ENCODE data around the gene MGME1.

MGME1 gene

DNA sequence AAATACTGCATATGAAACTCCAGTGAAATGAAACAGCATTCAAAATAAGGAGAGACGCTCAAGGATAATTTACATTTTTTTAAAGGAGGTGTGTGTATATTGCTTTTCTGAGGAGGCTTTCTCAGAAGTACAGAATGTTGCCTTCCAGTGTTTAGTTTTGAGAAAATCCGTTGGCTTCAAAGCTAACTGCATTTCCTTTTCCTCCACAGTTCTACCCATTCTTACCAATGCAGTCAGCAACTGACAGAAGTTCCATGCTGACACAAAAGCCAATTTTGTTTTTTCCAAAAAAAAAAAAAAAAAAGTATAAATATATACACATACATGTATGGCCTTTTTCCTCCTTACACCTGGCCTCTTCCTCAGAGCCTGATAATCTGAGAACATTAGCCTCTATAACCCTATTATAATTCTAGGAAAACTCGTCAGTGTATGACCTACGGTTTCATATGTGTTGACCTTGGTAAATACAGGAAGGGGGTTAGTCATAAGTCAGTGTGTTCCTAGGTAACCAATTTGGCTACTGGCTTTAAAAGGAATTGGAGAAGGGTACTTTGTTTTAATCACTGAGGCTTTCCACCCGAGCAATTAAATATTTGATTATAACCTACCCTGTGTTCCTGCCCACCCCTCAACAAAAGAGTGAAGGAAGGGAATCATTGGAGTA lies 24.2 kb downstream of the MGME1 start:
- no peak for DNase-seq (ENCODE audit: low read depth in 2 of 2)

DNA sequence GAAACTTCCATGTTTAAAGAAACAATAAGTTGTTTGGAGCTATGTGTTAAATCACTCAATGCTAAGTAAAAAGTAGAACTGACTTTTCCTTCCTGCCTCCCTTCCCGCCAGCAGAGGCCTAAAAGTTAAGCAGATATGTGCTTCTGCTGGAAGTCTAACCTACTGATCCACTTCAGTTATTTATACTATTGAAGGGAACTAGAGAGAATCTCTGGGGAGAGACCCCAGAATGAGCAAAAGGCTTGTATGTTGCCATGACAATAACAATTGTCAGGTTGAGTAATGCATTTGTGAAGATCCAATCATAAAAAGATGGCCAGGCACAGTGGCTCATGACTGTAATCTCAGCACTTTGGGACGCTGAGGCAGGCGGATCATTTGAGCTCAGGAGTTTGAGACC lies 24.7 kb downstream of the MGME1 start:
- DNase-seq (ENCODE audit: low read depth in 2 of 2): no peak

DNA sequence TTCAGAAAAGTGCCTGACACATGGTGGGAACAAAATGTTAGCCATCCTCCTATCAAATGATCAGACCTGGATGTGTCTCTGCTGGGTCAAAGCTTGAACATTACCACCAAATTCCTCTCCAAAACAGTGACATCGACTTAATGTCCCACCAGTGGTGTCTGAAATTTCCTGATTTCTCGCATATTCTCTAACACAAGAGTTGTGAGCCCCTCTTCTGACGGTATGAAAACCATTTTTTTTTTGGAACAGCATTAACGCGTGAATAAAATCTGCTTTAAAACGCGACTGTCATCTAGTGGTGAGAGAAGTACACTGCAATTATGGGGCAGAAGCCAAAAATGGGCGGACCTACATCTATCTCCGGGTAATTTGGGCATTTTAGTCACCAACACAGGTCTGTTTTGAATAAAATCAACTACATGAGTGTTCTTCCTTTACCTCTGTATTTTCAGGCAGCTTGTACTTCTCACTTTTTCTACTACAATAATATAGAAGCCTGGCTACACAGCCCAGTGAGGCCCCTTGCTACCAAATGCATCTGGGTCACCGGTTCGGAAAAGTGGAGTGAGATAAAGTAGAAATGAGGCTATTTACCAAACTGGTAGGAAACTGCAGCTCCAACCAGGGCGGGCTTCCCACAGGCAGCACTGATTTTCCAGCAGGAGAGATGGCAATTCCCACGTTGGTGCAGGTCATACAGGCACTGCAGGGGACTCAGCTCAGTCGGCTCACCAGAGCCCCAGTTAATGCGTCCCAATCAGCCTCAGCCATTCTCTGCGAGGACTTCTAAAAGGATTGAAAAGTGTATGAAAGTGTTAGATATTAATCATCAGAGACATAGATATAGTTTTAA lies 27.4 kb downstream of the MGME1 start:
- DNase-seq (ENCODE audit: low read depth in 2 of 2): peak; percentile 44

DNA sequence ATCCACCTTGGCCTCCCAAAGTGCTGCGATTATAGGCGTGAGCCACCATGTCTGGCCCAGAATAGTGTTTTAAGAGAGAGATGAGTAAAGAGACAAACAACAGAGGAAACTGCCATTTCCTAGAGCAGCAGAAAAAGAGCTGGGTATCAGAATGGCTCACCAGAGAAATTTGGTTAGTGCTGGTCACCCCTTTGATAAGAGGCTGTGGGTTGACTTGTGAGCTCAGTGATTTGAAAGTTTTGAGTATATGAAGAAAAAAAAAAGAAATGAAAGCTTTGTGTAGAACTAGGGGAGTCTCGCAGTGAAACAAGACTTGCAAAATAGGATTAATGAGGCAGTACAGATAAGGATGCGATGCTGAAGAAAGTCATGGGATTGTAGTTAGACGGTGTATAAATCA lies 29.6 kb downstream of the MGME1 start:
- DNase-seq (ENCODE audit: low read depth in 2 of 2): no peak

DNA sequence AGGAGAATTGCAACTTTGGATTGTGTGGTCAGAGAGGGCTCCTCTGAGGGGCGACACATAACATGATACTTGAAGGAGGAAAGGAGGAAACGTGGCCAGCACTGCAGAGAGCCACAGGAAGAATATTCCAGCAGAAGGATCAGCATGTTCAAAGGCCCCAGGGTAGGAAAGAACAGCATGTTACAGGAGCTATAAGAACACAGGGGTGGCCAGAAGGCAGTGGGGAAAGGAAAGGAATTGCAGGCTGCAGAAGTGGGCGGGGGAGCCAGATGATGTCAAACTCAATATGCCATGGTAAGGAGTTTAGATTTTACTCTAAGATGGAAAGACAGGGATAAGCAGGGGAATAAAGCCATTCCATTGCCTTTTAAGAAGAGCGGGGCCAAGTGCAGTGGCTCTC lies 30.7 kb downstream of the MGME1 start:
- DNase-seq (ENCODE audit: low read depth in 2 of 2): no peak

DNA sequence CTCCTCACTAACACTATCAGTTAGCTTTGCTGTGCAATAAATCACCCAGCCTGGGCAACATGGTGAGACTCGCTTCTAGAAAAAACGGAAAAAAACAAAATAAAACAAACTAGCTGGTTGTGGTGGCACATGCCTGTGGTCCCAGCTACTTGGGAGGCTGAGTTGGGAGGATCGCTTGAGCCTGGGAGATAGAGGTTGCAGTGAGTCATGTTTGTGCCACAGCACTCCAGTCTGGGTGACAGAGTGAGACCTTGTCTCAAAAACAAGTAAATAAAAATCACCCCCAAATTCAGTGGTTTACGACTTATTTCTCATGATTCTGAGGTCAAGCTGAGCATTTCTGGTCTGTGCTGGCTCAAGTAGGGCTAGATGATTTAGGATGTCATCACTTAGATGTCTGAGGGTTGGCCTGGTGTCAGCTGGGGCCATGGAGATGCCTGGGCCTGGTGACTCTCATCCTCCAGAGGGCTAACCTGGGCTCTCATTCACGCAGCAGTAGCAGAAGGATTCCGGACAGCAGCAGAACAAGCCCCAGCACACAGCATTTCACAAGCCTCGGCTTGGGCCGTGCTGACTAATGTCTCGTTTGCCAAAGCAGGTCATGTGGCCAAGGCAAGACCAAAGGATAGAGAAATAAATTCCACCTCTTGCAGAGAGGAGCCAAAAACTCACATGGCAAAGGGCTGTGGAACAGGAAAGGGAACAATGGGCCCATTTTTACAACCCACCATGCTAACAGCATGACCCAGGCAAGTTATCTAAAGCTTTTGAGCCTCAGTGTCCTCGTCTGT lies 32.5 kb downstream of the MGME1 start:
- DNase-seq (ENCODE audit: low read depth in 2 of 2): peak; percentile 13 to 20

DNA sequence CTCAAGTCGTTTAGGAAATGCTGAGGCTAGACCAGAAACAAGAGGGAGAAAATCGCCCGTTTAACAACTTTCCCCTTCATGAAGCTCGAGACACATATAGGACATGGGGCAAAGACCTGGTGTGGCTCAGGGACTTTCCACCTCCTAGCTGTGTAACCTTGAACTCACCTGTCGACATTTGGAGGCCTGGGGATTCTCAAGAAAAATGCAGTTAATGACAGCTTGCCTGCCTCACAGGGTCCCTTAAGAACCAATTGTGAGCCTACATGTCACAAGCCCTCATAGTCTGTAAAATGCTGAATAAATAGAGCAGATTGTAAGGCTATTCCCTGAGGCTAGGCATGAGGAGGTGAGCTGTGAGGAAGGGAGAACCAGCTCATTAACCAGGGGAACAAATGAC lies 35.1 kb downstream of the MGME1 start:
- DNase-seq (ENCODE audit: low read depth in 2 of 2): no peak

DNA sequence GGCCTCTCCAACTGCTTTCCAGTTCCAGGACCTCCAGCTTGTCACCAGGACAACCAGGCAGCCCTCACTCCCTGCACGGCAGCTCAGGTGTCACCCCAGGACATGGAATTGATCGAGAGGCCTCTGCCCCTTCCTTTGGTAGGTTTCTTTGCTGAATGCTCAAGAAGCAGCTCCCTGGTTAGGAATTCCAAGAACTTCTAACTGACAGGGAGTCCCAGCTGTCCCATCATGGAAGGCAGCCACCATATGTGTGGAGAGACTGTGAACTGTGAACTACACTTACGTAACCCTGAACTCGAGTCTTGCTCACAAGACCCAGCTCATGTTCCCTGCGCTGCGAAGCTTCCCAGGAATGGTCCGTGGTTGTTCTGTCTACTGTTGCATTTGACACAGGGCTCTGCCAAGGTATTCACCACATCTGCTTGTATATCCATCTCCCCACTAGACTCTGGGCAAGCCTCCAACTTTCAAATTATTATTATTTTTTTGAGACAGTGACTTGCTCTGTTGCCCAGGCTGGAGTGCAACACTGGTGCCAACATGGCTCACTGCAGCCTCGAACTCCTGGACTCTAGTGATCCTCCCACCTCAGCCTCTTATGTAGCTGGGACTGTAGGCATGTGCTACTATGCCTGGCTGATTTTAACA lies 35.7 kb downstream of the MGME1 start:
- DNase-seq (ENCODE audit: low read depth in 2 of 2): peak in 1 of 2 experiments; percentile 16

DNA sequence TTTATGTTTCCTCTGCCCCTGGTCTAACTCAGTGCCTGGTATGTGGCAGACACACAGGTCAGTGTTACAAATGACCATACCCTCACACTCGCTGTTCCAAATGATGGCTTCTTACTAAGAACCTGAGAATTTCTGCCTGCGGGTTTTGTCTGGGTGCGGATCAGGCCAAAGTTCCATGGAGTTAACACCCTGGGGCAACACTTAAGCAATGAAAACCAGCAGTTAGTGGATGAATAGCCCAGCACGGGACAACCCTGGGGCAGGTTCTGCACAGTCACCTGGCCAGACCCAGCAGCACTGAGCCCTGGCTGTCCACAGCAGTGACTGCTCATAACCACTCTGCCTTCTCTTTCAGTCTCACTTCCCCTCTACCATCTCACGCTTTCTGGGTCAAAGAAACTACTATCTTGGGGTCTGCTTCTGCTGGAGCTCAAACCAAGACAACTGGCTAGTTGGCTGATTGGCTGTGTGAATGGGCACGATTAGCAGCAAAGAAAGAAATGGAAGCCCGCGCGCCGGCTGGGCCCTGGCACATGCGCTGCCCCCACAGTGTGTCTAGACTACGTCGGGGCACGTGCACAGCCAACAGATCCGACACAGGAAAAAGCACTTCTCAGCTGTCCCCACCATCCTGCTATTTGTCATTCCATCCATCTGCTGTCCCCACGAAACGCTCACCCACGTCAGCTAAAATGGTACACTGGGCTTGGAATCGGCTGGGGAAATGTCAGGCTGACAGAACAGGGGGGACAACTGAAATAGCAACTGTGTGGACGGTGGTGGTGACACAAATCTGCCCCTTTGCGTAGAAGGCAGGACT lies 36.6 kb downstream of the MGME1 start:
- DNase-seq (ENCODE audit: low read depth in 2 of 2): no peak

DNA sequence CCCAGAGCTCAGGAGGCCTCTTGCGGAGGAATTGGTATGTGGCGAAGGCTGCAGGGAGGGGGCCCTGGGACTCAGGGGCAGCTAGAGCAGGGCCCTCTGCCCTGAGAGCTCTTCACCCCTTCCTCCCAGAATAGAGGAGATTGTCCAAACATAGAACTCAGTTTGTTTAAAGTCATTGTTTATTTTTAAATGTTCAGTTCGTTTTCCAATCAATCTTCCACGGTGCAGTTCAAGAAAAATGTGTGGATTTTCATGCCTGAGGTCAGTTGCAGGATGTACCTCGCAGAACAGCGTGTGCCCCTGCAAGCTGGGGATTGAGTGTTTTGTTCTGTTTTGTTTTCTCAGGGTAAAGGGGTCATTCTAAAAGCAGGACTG lies 37.2 kb downstream of the MGME1 start:
- no peak for DNase-seq (ENCODE audit: low read depth in 2 of 2)

DNA sequence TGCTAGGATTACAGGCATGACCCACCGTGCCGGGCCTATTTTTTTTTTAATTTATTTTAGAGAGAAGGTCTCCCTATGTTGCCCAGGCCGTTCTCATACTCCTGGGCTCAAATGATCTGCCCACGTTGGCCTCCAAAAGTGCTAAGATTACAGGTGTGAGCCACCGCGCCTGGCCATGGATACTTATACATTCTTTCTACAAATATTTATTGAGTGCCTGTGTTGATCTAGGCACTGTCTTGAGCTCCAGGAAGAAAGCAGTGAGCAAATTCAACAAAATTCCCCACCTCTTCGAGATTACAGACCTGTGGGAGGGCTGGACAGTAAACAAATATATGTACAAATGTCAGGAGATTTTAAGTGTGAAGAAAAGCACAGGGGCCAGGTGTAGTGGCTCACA lies 37.9 kb downstream of the MGME1 start:
- DNase-seq (ENCODE audit: low read depth in 2 of 2): no peak

DNA sequence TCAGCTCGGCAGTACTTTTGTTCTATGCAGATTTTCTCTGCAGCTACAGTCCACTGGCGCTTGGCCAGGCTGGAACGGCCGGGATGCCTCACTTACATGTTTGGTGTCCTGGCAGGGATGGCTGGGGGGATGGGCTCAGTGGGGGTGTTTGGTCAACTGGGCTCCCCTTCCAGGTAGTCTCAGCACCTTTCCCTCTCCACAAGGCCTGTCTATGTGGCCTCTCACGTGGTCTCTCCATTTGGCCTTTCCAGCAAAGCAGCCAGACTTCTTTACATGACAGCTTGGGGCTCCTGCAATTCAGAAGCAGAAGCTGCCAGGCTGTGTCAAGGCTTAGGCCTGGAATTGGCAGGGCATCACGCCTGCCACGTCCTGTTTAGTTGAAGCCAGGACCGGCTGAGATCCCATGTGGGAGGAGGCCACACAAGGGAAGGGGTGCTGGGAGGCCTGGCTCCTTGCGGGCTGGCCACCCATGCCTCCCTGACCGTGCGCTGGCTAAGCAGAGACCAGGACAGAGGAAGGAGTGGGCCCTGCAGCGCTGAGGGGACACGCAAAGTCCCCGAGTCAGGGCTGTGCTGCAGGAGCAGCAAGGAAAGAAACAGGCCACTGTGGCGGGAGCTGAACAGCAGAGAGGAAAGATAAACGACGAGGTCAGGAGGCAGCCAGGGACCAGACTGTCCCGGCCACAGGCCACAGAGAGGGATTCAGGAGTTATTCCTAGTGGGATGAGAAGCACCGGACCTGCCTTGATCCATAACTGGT lies 38.9 kb downstream of the MGME1 start:
- DNase-seq (ENCODE audit: low read depth in 2 of 2): no peak

DNA sequence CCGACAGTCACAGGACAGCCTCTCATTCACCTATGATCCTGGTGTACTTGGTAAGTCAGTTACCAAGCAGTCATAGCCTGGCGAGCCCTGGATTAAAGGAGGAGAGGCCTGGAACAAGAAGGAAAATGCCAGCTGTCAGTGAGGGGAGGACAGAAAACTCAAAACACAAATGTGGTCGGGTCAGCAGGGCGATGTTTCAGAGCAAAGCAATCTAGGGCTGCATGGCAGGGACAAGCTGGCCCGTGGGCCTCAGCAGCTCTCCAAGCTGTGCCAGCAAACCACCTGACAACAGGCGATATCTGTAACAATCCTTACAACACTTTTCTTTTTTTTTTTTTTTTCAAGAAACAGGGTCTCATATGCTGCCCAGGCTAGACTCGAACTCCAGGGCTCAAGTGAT lies 40.3 kb downstream of the MGME1 start:
- DNase-seq (ENCODE audit: low read depth in 2 of 2): no peak

DNA sequence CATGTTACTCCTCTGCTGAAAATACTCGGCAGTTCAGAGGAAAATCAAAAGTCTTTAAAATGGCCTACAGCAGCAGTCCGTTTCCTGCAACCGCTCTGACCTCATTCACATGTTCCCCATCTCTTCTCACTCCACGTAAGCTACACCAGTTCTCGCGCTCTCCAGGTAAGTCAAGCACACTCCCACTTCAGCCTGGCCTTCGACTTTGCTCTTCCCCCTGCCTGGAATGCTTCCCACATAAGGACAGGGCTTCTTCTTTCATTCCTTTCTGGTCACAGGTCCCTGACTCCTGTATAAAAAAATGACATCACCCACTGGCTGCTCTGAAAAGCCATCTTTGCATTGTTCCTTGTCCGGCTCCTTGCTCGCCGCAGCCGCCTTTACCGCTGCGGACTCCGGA lies 42.7 kb downstream of the MGME1 start:
- no peak for DNase-seq (ENCODE audit: low read depth in 2 of 2)

DNA sequence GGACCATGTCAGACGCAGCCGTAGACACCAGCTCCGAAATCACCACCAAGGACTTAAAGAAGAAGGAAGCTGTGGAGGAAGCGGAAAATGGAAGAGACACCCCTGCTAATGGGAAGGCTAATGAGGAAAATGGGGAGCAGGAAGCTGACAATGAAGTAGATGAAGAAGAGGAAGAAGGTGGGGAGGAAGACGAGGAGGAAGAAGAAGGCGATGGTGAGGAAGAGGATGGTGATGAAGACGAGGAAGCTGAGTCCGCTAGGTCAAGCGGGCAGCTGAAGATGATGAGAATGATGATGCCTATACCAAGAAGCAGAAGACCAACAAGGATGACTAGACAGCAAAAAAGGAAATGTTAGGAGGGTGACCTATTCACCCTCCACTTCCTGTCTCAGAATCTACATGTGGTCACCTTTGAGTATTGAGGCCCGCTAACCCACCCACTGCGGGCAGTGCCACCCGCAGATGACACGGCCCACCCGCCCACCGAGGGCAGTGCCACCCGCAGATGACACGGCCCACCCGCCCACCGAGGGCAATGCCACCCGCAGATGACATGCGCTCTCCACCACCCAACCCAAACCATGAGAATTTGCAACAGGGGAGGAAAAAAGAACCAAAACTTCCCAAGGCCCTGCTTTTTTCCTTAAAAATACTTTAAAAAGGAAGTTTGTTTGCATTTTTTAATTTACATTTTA lies 43.3 kb downstream of the MGME1 start:
- DNase-seq (ENCODE audit: low read depth in 2 of 2): no peak

DNA sequence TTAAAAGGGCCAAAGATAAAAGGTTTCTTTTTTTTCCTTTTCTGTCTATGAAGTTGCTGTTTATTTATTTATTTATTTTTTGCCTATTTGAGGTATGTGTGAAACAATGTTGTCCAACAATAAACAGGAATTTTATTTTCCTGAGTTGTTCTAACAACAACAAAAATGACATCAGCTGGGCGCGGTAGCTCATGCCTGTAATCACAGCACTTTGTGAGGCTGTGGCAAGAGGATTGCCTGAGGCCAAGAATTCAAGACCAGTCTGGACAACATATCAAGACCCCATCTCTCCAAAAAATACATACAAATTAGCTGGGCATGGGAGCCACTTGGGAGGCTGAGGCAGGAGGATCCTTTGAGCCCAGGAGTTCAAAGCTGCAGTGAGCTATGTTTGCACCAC lies 44.1 kb downstream of the MGME1 start:
- no peak for DNase-seq (ENCODE audit: low read depth in 2 of 2)

DNA sequence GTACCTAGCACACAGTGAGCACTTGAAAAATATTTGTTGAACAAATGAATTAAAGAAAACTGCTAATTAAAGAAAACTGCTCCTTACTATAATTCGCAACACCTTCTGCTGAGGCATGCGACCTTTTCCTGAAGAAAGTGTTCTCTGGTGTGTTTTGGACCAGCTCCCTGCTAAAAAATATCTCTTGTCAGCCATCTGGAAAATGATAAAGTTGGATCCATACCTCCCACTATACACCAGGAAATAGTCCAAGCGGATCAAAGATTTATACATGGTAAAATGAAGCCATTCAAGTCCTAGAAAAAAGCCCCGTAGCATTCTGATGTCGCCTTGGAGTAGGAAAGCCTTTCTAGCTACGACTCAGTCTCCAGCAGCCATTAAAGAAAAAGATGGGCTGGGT lies 45.6 kb downstream of the MGME1 start:
- no peak for DNase-seq (ENCODE audit: low read depth in 2 of 2)

DNA sequence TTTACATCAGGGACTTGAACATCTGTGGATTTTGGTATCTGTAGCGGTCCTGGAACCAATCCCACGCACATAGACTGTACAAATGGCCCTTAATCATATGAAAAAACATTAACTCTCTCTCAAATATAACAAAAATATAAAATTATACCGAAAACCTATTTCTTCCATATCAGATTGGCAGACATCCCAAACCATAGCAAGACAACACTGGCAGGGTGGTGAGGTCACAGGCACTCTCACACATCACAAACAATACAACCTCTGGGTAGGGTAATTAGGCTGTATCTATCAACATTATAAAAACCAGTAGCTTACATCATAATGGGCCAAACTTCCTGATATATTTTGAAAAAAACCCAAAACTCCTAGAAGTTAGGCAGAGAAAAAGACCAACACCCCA lies 48.0 kb downstream of the MGME1 start:
- no peak for DNase-seq (ENCODE audit: low read depth in 2 of 2)

DNA sequence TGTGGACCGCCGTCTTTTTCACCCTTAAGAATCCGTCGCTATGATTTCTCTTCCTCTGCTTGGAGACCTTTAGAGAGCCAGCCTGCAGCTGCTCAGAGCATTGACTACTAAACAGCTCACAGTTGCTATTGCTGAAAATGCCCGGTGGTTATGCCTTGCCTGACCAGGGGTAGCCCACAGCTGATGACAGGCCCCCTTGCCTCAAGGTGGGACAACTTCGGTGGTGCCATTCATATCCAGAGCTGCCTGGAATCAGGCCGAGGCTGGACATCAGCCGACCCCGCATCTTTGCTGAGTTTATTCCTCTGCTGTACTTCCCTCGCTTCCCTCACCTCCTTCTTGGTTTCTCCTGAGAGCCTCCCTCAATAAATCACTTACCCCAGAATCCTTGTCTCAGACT lies 49.3 kb downstream of the MGME1 start:
- no peak for DNase-seq (ENCODE audit: low read depth in 2 of 2)

DNA sequence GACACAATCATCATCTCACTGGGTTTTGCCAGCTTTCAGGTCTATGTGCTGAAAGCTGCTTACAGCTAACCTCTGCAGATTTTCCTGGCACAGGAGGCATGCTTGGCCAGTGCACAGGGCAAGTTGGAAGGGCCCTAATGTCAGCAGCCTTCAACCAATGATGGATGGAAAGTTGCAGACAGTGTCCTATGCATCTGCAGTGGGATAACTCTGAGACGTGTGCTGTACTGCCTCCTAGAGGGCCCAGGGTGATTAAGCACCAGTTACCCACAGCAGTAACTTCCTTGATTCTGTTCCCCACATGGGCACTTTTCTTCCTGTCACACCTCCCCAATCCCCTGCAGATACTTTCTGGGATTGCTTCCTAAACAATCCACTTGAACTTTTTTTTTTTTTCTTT lies 50.2 kb downstream of the MGME1 start:
- no peak for DNase-seq (ENCODE audit: low read depth in 2 of 2)
